HT-29 (cell line): ENCODE measurements around the gene SMC2. TPM values are rescaled to one million over a fixed set of nuclear protein-coding genes. Genes with fewer than 3 reads are reported as not detected.

Source experiments
- DNase-seq: peaks from one replicate; pipeline ENCODE4 v3.0.0-alpha.2; 2015; ENCODE audit warnings: low spot score
- total RNA-seq: library from RNA; depleted of rRNA; stranded (reverse); fragments of >200 nt; shearing (Covaris generic); gene quantifications from 2 replicates; pipeline ENCODE4 v1.2.3, GENCODE V29; 2014

SMC2 gene
- total RNA-seq, 1 experiment from 2014 or later, result 9.3 TPM

- no peak for DNase-seq
Observed at GRCh38 chr9:104104360-104104759, 10.3 kb downstream of the SMC2 start.

DNA sequence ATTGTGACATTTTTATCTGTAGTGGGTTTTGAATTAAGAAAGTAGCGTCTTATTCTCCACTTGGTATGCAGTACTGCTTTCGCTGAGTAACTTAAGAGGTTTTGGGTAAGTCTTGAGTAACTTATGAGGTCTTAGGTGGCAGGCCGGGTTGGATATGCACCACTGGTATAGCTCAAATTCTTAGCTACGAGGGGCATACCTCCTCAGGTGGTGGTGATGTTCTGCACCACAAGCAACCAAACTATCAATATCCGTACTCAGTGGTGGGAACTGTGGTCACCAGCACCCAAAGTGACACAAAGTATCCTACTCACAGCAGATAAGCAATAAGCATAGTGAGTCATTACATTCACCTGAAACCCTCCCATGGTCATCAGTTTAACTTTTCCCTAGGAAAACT lies 13.7 kb downstream of the SMC2 start:
- no peak for DNase-seq

- no peak for DNase-seq
Observed at GRCh38 chr9:104108315-104108714, 14.2 kb downstream of the SMC2 start.

GRCh38 chr9:104110509-104110908 lies 16.4 kb downstream of the SMC2 start:
- DNase-seq, result no peak

DNA sequence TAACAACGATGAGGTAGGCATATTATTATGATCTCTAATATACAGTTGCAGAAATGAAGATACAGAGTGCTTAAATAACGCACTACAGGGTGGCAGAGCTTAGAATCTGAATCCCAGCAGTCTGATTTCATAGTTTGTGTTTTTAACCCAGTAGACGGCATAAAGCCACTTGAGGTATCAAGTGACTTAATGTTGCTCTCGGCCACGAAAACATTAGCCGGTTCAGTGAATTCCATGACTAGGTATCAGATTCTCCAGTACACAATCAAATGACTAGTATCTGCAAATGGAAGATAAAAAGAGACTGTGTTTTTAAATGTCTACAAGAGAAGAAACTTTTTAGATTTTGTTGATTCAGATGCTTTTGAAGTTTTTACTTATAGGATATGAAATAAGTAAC lies 24.8 kb downstream of the SMC2 start:
- no peak for DNase-seq

- DNase-seq, result no peak
Observed at GRCh38 chr9:104121022-104121421, 26.9 kb downstream of the SMC2 start.

- no peak for DNase-seq
Observed at GRCh38 chr9:104138243-104138868, 44.2 kb downstream of the SMC2 start.

GRCh38 chr9:104142799-104143549 lies 48.9 kb downstream of the SMC2 start:
- no peak for DNase-seq

DNA sequence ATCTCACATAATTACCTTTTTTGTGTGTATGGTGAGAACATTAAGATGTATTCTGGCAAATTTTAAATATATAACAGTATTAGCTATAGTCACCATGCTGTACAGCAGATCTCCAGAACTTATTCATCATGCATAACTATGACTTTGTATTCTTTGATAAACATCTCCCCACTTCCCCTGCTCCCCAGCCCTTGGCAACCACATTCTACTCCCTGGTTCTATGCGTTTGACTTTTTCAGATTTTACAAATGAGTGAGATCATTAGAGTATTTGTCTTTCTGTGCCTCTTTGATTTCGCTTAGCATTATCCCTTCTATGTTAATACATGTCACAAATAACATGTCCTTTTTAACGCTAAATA lies 49.4 kb downstream of the SMC2 start:
- DNase-seq, result no peak

DNA sequence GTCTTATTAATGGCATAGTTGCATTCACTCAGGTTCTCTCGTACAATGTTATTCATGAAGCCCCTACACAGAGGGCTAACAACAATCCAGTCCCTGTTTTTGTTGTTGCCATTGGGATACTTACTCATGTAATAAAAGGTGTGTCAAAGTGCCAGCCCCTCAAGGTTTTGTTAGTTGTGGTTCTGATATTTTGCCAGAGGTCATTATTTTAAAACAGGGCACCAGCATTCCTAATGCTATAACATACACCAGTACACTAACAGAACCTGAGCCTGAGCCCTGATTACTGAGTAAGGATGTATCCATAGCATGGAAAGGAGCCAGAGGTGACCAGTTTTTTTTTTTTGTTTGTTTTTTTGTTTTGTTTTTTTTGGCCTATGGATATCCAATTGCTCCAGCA lies 50.2 kb downstream of the SMC2 start:
- DNase-seq, result no peak

GRCh38 chr9:104173067-104173466 lies 79.0 kb downstream of the SMC2 start:
- DNase-seq, result no peak

DNA sequence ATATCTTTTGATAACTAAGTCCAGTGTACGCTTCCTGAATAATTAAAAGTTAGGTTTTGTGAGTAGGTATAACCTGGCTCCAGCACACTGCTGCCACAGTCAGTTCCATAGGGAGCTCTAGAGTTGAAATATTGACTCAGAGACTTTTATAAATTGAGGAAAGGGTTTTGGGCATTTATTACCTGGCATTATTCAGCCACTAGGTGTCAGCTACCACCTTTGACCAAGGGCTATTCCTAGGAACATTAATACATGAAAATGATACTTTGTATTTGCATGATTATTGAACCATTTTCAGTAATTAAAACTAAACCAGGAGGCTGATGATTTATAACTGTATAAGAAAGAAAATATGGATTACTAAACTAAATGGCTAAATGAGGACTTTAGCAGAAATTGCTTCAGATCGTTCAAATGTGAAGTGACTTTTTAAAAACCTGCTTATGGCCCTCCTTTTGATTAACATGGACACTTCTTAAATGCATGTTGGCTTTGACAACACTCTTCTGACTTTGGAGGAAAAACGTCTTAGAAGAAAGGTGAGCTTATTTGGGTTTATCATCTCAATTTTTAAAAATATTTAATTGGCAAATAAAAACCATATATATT lies 83.0 kb downstream of the SMC2 start:
- DNase-seq, result peak; percentile 34

- no peak for DNase-seq
Observed at GRCh38 chr9:104177676-104178075, 83.6 kb downstream of the SMC2 start.
